ENCODE results near the gene LEFTY2. TPM values are rescaled to one million over a fixed set of nuclear protein-coding genes. Genes with fewer than 3 reads are reported as not detected.

The LEFTY2 gene
- total and polyA plus RNA-seq, 10 of the 15 experiments (the other 5 are each of a cell fraction or from before 2014, with no cell fraction given), result not detected

- DNase-seq (ENCODE audit: low read depth, low spot score) (no peak), ATAC-seq (no peak), FAIRE-seq (no peak)
- no TSS peak for BruUV-seq (replicated peaks)
- H3K27ac ChIP-seq (ENCODE audit: control insufficient read depth, insufficient read depth), result no peak overlapping the region
- no peaks in the 10 kb centered on the region for H4K20me1 ChIP-seq (ENCODE audit: control insufficient read depth, insufficient read depth)
- no peak overlapping the region for H3K9ac ChIP-seq (ENCODE audit: control insufficient read depth, insufficient read depth, low read length)
- no peaks in the 10 kb centered on the region for H3K36me3 ChIP-seq (ENCODE audit: control insufficient read depth in 2 of 2, insufficient read depth in 2 of 2, low read length in 1 of 2)
- no peaks in the 10 kb centered on the region for H3K4me1 ChIP-seq (ENCODE audit: control insufficient read depth, insufficient read depth, low read length)
- intact Hi-C loops (cut with micrococcal nuclease; ENCODE audit: unreplicated experiment), result no loop called here
- H3K79me2 ChIP-seq (ENCODE audit: control insufficient read depth, insufficient read depth, low read length), result no peaks in the 10 kb centered on the region
- no peaks in the 10 kb centered on the region for H3K9me3 ChIP-seq (replicated peaks; ENCODE audit: control insufficient read depth, insufficient read depth, low read length)
- H3K4me3 ChIP-seq, result no peak overlapping the region
- POLR2A ChIA-PET, result no interaction called here
- WGBS (ENCODE audit: insufficient coverage, insufficient replicate concordance, low lambda C conversion rate, missing lambda C conversion rate), result 66% methylated on average over 5 of the region's 5 CpGs
- RAD21 ChIA-PET (ENCODE audit: unreplicated experiment), result interaction anchor here (0.6 kb wide), 1 partner anchor 110 kb away, joined by 3 read pairs; no protein-coding TSS in a partner anchor
- no peak overlapping the region for H3K4me2 ChIP-seq (ENCODE audit: control insufficient read depth, insufficient read depth)
- no peak overlapping the region for H2AFZ ChIP-seq (ENCODE audit: control insufficient read depth, low read depth, low read length)
- in situ Hi-C loops (cut with MboI), result no loop called here
- no peaks in the 10 kb centered on the region; a peak in 1 of 4 replicates for H3K27me3 ChIP-seq (replicated peaks in 1 of 2; ENCODE audit: control insufficient read depth in 2 of 2, insufficient read depth in 2 of 2, low read length in 1 of 2)
- TF ChIP-seq ATF3 (IDR thresholded peaks at IDR 0.05; ENCODE audit: borderline replicate concordance, extremely low read depth, low read depth, low read length) (no peak), E2F4 (IDR thresholded peaks at IDR 0.05; ENCODE audit: low read depth, low read length) (no peak), HSF1 (IDR thresholded peaks at IDR 0.05; ENCODE audit: low read depth, low read length) (no peak), RCOR1 (conservative IDR thresholded peaks at IDR 0.05; ENCODE audit: low read depth, low read length) (no peak), CREM (IDR thresholded peaks at IDR 0.05; ENCODE audit: low read depth) (no peak), ZBTB40 (IDR thresholded peaks at IDR 0.05; ENCODE audit: borderline replicate concordance) (no peak), ZNF592 (IDR thresholded peaks at IDR 0.05) (no peak), CHD2 (IDR thresholded peaks at IDR 0.05; ENCODE audit: borderline replicate concordance, low read depth, low read length) (no peak), NBN (IDR thresholded peaks at IDR 0.05) (no peak), ESRRA (IDR thresholded peaks at IDR 0.05; ENCODE audit: low read length) (no peak), ZBED1 (IDR thresholded peaks at IDR 0.05; ENCODE audit: borderline replicate concordance) (no peak), NRF1 (conservative IDR thresholded peaks at IDR 0.05; ENCODE audit: low read depth, low read length) (no peak), SPI1 (IDR thresholded peaks at IDR 0.05; ENCODE audit: borderline replicate concordance, insufficient read depth, low read depth, low read length) (no peak)
- SMC1A ChIA-PET (ENCODE audit: uncharacterized antibody, unreplicated experiment), result no interaction called here
- CTCF ChIA-PET, result interaction anchor here (1.6 to 6.1 kb wide), 2 partner anchors 9 to 22 kb away, joined by 4 to 55 read pairs; no protein-coding TSS in a partner anchor
Measured at GRCh38 chr1:225965231-225965630, 24.2 kb upstream of the LEFTY2 start.
